Trophoblast cell (in vitro differentiated cells and primary cell): ENCODE measurements around the gene ARID3A.

Experiments
- DNase-seq, 2 donors: peaks; one replicate each; pipeline ENCODE4 v3.0.0-alpha.2; 2016
- H2AFZ ChIP-seq: 2 replicates; pipeline ENCODE4 v1.6.1; 2013; ENCODE audit warnings: low read length, moderate library complexity, mild to moderate bottlenecking; ENCODE audit not compliant: insufficient read depth, poor library complexity
- H2AK5ac ChIP-seq: 2 replicates; pipeline ENCODE4 v1.6.1; 2013; ENCODE audit warnings: mild to moderate bottlenecking, low read length
- H2BK120ac ChIP-seq: 2 replicates; pipeline ENCODE4 v1.6.1; 2013; ENCODE audit warnings: low read length, mild to moderate bottlenecking, moderate library complexity; ENCODE audit not compliant: insufficient read depth, poor library complexity
- H2BK12ac ChIP-seq: 2 replicates; pipeline ENCODE4 v1.6.1; 2013; ENCODE audit warnings: mild to moderate bottlenecking, low read length, moderate library complexity
- H2BK5ac ChIP-seq: 2 replicates; pipeline ENCODE4 v1.6.1; 2013; ENCODE audit warnings: low read length, low read depth, moderate library complexity, mild to moderate bottlenecking; ENCODE audit not compliant: poor library complexity
- H3K14ac ChIP-seq: 2 replicates; pipeline ENCODE4 v1.6.1; 2013; ENCODE audit warnings: mild to moderate bottlenecking, low read length
- H3K18ac ChIP-seq: 2 replicates; pipeline ENCODE4 v1.6.1; 2013; ENCODE audit warnings: mild to moderate bottlenecking, low read length
- H3K23ac ChIP-seq: 2 replicates; pipeline ENCODE4 v1.6.1; 2013; ENCODE audit warnings: low read length
- H3K27ac ChIP-seq: 2 replicates; pipeline ENCODE4 v1.5.1; 2013; ENCODE audit warnings: low read depth, mild to moderate bottlenecking, inconsistent platforms, low read length, moderate library complexity
- H3K27me3 ChIP-seq: 2 replicates; pipeline ENCODE4 v1.6.1; 2013; ENCODE audit warnings: inconsistent platforms, mild to moderate bottlenecking, low read length, moderate library complexity; ENCODE audit not compliant: insufficient read depth
- H3K36me3 ChIP-seq, 2 experiments: 1 replicate in 1 of 2; 2 replicates in 1 of 2; pipeline ENCODE4 v1.6.1; 2013; ENCODE audit warnings: low read length in 2 of 2, mild to moderate bottlenecking in 2 of 2, moderate library complexity in 1 of 2; ENCODE audit not compliant: insufficient read depth in 2 of 2, control insufficient read depth in 1 of 2
- H3K4ac ChIP-seq: 2 replicates; pipeline ENCODE4 v1.6.1; 2013; ENCODE audit warnings: low read depth, mild to moderate bottlenecking, low read length, moderate library complexity
- H3K4me1 ChIP-seq, 2 experiments: 1 replicate in 1 of 2; 2 replicates in 1 of 2; pipeline ENCODE4 v1.6.1; 2013; ENCODE audit warnings: low read length in 2 of 2, mild to moderate bottlenecking in 2 of 2, moderate library complexity in 1 of 2; ENCODE audit not compliant: insufficient read depth in 2 of 2, control insufficient read depth in 1 of 2
- H3K4me2 ChIP-seq: 2 replicates; pipeline ENCODE4 v1.6.1; 2013; ENCODE audit warnings: inconsistent platforms, mild to moderate bottlenecking, low read length, moderate library complexity
- H3K4me3 ChIP-seq: 2 replicates; pipeline ENCODE4 v1.5.1; 2013; ENCODE audit warnings: mild to moderate bottlenecking, low read depth, low read length, inconsistent platforms
- H3K79me1 ChIP-seq: one replicate; pipeline ENCODE4 v1.6.1; 2013; ENCODE audit warnings: low read length
- H3K79me2 ChIP-seq: 2 replicates; pipeline ENCODE4 v1.6.1; 2013; ENCODE audit warnings: low read length, mild to moderate bottlenecking; ENCODE audit not compliant: control insufficient read depth, insufficient read depth, poor library complexity
- H3K9ac ChIP-seq: 2 replicates; pipeline ENCODE4 v1.6.1; 2013; ENCODE audit warnings: mild to moderate bottlenecking, low read length
- H3K9me3 ChIP-seq: 2 replicates; pipeline ENCODE4 v1.6.1; 2013; ENCODE audit warnings: low read depth, mild to moderate bottlenecking, control low read depth, inconsistent platforms, low read length; ENCODE audit not compliant: insufficient read depth
- H4K12ac ChIP-seq: 2 replicates; pipeline ENCODE4 v1.6.1; 2013; ENCODE audit warnings: low read depth, mild to moderate bottlenecking, low read length, moderate library complexity
- H4K8ac ChIP-seq: 2 replicates; pipeline ENCODE4 v1.6.1; 2013; ENCODE audit warnings: low read depth, mild to moderate bottlenecking, low read length, moderate library complexity
- H4K91ac ChIP-seq: one replicate; pipeline ENCODE4 v1.6.1; 2013; ENCODE audit warnings: low read depth, mild to moderate bottlenecking, low read length, moderate library complexity
- WGBS: extraction: QIAGEN DNeasy Blood & Tissue Kit; methylation state at CpG from one replicate; pipeline ENCODE4 v1.1.7; 2013; ENCODE audit warnings: missing lambda C conversion rate; ENCODE audit not compliant: insufficient read length, insufficient coverage; ENCODE audit errors: extremely low coverage; 5-methylcytosine and 5-hydroxymethylcytosine counted together

ARID3A gene

DNA sequence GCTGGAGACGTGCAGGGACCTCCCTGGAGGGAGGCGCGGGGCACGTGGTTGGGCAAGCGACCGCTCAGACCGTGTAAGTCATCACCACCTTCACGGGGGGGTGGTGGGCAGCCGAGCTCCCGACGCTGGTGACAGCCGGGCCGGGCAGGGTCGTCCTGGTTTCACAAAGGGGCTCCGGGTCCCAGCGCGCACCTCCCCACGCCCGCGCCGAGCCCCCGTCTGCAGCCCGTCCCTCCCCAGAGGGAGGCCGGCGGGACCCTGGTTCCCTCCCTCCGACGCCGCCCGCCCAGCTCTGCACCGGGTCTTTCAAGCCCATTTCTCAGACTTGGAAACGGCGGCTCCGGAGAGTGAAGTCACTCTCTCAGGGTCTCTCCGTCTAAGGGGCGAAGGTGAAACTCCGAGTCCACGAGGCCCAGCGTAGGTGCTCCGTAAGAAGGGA, 729 bp upstream of the ARID3A start:
- H3K4me2 ChIP-seq = peak overlapping the region; percentile 59
- peaks cover 38% of the 10 kb centered on the region for H3K79me2 ChIP-seq
- H4K8ac ChIP-seq = peak overlapping the region; percentile 84
- H4K91ac ChIP-seq = peak overlapping the region; percentile 96
- H2AFZ ChIP-seq = peak overlapping the region; percentile 85
- peaks cover 2% of the 10 kb centered on the region for H3K9me3 ChIP-seq
- H4K12ac ChIP-seq = peak overlapping the region; percentile 58
- peaks cover 24 to 35% of the 10 kb centered on the region in 2 experiments for H3K4me1 ChIP-seq
- peak overlapping the region; percentile 91 for H2BK5ac ChIP-seq
- no CpG with 5 or more reads among the region's 39 CpGs for WGBS
- H3K27me3 ChIP-seq = peaks cover 11% of the 10 kb centered on the region
- H3K23ac ChIP-seq = no peak overlapping the region
- peaks cover 17% of the 10 kb centered on the region in 2 experiments for H3K36me3 ChIP-seq
- peak overlapping the region; percentile 96 for H2BK120ac ChIP-seq
- H2BK12ac ChIP-seq = peak overlapping the region; percentile 76
- peak overlapping the region; percentile 83 for H3K18ac ChIP-seq
- peak overlapping the region; percentile 86 for H3K14ac ChIP-seq
- peak overlapping the region; percentile 87 for H3K4ac ChIP-seq
- peak; percentile 82 to 89 for DNase-seq
- peaks cover 51% of the 10 kb centered on the region for H3K79me1 ChIP-seq
- peak overlapping the region; percentile 98 for H3K4me3 ChIP-seq
- H3K9ac ChIP-seq = no peak overlapping the region
- H3K27ac ChIP-seq = peak overlapping the region; percentile 98
- peak overlapping the region; percentile 73 for H2AK5ac ChIP-seq

DNA sequence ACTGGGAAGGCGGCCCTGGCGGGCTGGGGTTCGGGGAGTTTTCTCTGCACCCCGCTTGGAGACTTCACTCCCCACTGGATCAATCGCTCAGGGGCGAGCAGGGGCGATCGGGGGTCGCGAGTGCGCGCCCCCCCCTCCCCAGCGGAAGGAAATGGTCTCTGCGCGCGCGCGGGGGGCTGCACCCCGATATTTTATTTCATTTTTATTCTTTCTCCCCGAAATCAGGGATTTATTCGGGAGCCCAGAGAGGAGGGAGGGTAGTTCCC, 421 bp downstream of the ARID3A start:
- WGBS = no CpG with 5 or more reads among the region's 21 CpGs

DNA sequence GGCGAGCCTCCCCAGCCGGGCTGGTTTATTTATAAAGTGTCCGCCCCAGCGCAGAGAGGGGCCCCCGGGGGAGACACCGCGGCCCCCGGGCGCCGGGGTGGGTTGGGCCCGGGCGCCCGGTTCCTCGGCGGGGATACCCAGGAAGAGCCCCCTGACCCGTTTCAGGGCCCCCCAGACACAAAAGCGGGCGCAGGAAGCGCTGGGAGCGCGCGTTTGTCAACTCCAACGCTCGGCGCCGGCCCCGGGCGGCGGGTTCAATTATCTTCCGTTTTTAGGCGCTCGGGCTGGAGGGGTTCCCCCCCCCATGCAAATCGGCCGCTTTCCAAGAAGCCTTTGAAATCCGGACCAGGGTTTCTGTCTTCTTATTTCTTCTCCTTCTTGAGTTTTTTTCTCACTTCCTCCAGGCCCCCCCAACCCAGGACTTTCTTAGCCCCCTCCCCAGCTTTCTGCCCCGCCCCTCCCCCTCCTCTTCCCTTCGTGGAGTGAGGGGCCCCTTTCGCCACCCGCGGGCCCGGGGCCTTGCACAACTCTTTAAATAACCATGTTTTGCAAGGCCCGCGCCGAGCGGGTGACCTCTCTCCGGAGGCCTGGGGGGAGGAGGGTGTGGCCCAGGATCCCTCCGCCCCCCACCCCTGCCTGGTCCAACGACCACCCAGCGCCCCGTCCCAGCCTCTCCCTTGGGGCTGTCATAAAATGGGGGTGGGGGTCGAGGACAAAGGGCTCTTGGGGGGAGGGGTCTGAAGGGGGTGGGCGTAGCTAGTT, 935 bp downstream of the ARID3A start:
- peaks cover 2% of the 10 kb centered on the region for H3K9me3 ChIP-seq
- H3K23ac ChIP-seq = no peak overlapping the region
- H3K14ac ChIP-seq = peak overlapping the region; percentile 100
- H3K79me2 ChIP-seq = peaks cover 39% of the 10 kb centered on the region
- WGBS = no CpG with 5 or more reads among the region's 52 CpGs
- peak overlapping the region; percentile 47 for H2BK12ac ChIP-seq
- peak overlapping the region; percentile 97 for H2AK5ac ChIP-seq
- H4K8ac ChIP-seq = peak overlapping the region; percentile 94
- peak; percentile 70 to 89 for DNase-seq
- peaks cover 54% of the 10 kb centered on the region for H3K79me1 ChIP-seq
- H3K4ac ChIP-seq = peak overlapping the region; percentile 100
- peak overlapping the region; percentile 95 for H4K12ac ChIP-seq
- H3K27ac ChIP-seq = peak overlapping the region; percentile 98
- peaks cover 26 to 30% of the 10 kb centered on the region in 2 experiments for H3K36me3 ChIP-seq
- peak overlapping the region; percentile 100 for H4K91ac ChIP-seq
- H3K4me3 ChIP-seq = peak overlapping the region; percentile 98
- H2BK120ac ChIP-seq = peak overlapping the region; percentile 100
- H3K4me2 ChIP-seq = peak overlapping the region; percentile 87
- peak overlapping the region; percentile 100 for H3K9ac ChIP-seq
- H3K18ac ChIP-seq = peak overlapping the region; percentile 98
- H2BK5ac ChIP-seq = peak overlapping the region; percentile 100
- no peaks in the 10 kb centered on the region for H3K27me3 ChIP-seq
- no peak overlapping the region for H2AFZ ChIP-seq
- peaks cover 25 to 33% of the 10 kb centered on the region in 2 experiments for H3K4me1 ChIP-seq

More for the DNA sequence above, 421 bp downstream of the ARID3A start:
- Histone ChIP-seq H3K14ac (peak overlapping the region; percentile 100), H3K36me3 (peaks cover 24 to 26% of the 10 kb centered on the region in 2 experiments), H2BK12ac (peak overlapping the region; percentile 61), H3K4me1 (peaks cover 24 to 32% of the 10 kb centered on the region in 2 experiments), H3K79me1 (peaks cover 53% of the 10 kb centered on the region), H4K91ac (peak overlapping the region; percentile 100), H4K8ac (peak overlapping the region; percentile 94), H3K23ac (no peak overlapping the region), H2BK5ac (peak overlapping the region; percentile 100), H2BK120ac (peak overlapping the region; percentile 100), H3K4me2 (peak overlapping the region; percentile 87), H3K18ac (peak overlapping the region; percentile 98), H3K4ac (peak overlapping the region; percentile 100), H3K4me3 (peak overlapping the region; percentile 98), H3K27ac (peak overlapping the region; percentile 98), H2AK5ac (peak overlapping the region; percentile 97), H2AFZ (peak overlapping the region; percentile 60), H3K9me3 (peaks cover 2% of the 10 kb centered on the region), H3K79me2 (peaks cover 38% of the 10 kb centered on the region), H3K27me3 (peaks cover under 1% of the 10 kb centered on the region), H3K9ac (peak overlapping the region; percentile 100), H4K12ac (peak overlapping the region; percentile 95)
- no peak for DNase-seq

DNA sequence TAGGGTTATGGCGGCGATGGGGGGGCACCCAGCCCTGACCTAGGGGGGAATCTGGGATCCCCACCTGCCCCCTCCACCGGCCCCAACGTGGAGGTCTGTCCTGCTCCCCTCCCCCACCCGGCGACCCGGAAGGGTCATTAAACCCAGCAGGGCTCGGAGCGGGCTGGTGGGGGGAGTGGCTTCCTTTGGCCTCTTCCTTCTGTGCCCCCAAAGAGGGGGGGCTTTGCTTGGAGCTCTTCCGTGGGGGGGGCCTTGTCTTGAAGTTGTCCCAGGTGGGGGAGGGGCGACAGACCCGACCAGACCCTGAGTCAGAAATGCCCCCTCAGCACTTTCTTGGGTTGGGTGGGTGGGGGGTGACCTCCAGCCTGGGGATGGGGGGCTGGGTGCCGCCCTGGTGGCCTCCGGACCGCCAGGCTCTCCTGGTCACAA, 1.5 kb downstream of the ARID3A start:
- WGBS = no CpG with 5 or more reads among the region's 15 CpGs

More for the DNA sequence above, 1.5 kb downstream of the ARID3A start:
- H2BK120ac ChIP-seq = peak overlapping the region; percentile 97
- H2AFZ ChIP-seq = no peak overlapping the region
- H3K4me2 ChIP-seq = peak overlapping the region; percentile 87
- H4K8ac ChIP-seq = peak overlapping the region; percentile 87
- peak overlapping the region; percentile 85 for H4K91ac ChIP-seq
- H2BK5ac ChIP-seq = peak overlapping the region; percentile 100
- H3K27ac ChIP-seq = peak overlapping the region; percentile 98
- peaks cover 59% of the 10 kb centered on the region for H3K79me1 ChIP-seq
- H2BK12ac ChIP-seq = peak overlapping the region; percentile 21
- peak overlapping the region; percentile 91 for H3K9ac ChIP-seq
- H3K4me3 ChIP-seq = peak overlapping the region; percentile 98
- no peak overlapping the region for H3K23ac ChIP-seq
- peaks cover 44% of the 10 kb centered on the region for H3K79me2 ChIP-seq
- peak overlapping the region; percentile 77 for H2AK5ac ChIP-seq
- H4K12ac ChIP-seq = peak overlapping the region; percentile 56
- no peaks in the 10 kb centered on the region for H3K27me3 ChIP-seq
- peaks cover 32 to 36% of the 10 kb centered on the region in 2 experiments for H3K36me3 ChIP-seq
- H3K9me3 ChIP-seq = peaks cover 2% of the 10 kb centered on the region
- H3K4me1 ChIP-seq = peaks cover 31 to 38% of the 10 kb centered on the region in 2 experiments
- DNase-seq = peak in 1 of 2 donors; percentile 52
- peak overlapping the region; percentile 99 for H3K4ac ChIP-seq
- H3K14ac ChIP-seq = peak overlapping the region; percentile 95
- H3K18ac ChIP-seq = peak overlapping the region; percentile 89
